GM19452 (cell line): ENCODE measurements around the gene SELPLG.

Source experiments
- ATAC-seq: cut with Tn5 transposase; IDR thresholded peaks from one replicate; pipeline ENCODE4 v1.9.1; 2021; ENCODE audit not compliant: unreplicated experiment

Gene SELPLG

GRCh38 chr12:108605690-108606406 is 27.8 kb downstream of the SELPLG start:
- ATAC-seq, result no peak

GRCh38 chr12:108605000-108605689 is 28.5 kb downstream of the SELPLG start:
- no peak for ATAC-seq

GRCh38 chr12:108604208-108604941 is 29.3 kb downstream of the SELPLG start:
- ATAC-seq, result no peak

GRCh38 chr12:108603743-108604142 is 30.0 kb downstream of the SELPLG start:
- ATAC-seq, result no peak

GRCh38 chr12:108602976-108603704 is 30.6 kb downstream of the SELPLG start:
- ATAC-seq, result no peak

GRCh38 chr12:108602209-108602705 is 31.4 kb downstream of the SELPLG start:
- ATAC-seq, result no peak

GRCh38 chr12:108600702-108601007 is 33.0 kb downstream of the SELPLG start:
- ATAC-seq, result no peak

GRCh38 chr12:108599948-108600701 is 33.6 kb downstream of the SELPLG start:
- no peak for ATAC-seq

GRCh38 chr12:108599541-108599940 is 34.2 kb downstream of the SELPLG start:
- no peak for ATAC-seq

GRCh38 chr12:108598553-108599250 is 35.0 kb downstream of the SELPLG start:
- no peak for ATAC-seq

GRCh38 chr12:108597559-108598471 is 35.9 kb downstream of the SELPLG start, which contains the start of gene TMEM119:
Gene TMEM119, minus strand, starts transcription at chr12:108598084. Its CDS starts 5,701 bp downstream, at chr12:108592383.
- ATAC-seq, result no peak

GRCh38 chr12:108596854-108597558 is 36.7 kb downstream of the SELPLG start:
- no peak for ATAC-seq

- no peak for ATAC-seq
These were observed 37.7 kb downstream of the SELPLG start for GRCh38 chr12:108595711-108596647.

GRCh38 chr12:108594960-108595710 is 38.6 kb downstream of the SELPLG start:
- ATAC-seq, result no peak

- ATAC-seq, result no peak
These were observed 39.3 kb downstream of the SELPLG start for GRCh38 chr12:108594323-108594903.
